PFSK-1 (cell line): ENCODE data around the gene PRR14.

Experiments used
- POLR2AphosphoS5 ChIP-seq: IDR thresholded peaks from 2 replicates; pipeline ENCODE4 v1.6.1; 2012; ENCODE audit warnings: low read depth, mild to moderate bottlenecking, control low read depth, low read length, moderate library complexity
- REST ChIP-seq, 2 experiments: IDR thresholded peaks; 2 replicates each; pipeline versions ENCODE4 v1.6.1 to v1.8.0; 2011 to 2012; ENCODE audit warnings: low read depth in 2 of 2, low read length in 2 of 2, control low read depth in 1 of 2, inconsistent platforms in 1 of 2, mild to moderate bottlenecking in 1 of 2, moderate library complexity in 1 of 2; ENCODE audit not compliant: insufficient read depth in 1 of 2
- SIN3A ChIP-seq: IDR thresholded peaks from 2 replicates; pipeline ENCODE4 v1.6.1; 2012; ENCODE audit warnings: mild to moderate bottlenecking, low read length, moderate library complexity, borderline replicate concordance; ENCODE audit not compliant: insufficient read depth

- TF ChIP-seq POLR2AphosphoS5 (no peak), REST (IDR thresholded peaks at IDR 0.05; ENCODE audit: insufficient read depth in 1 of 2, low read depth in 2 of 2, low read length in 2 of 2) (no peak), SIN3A (no peak)
Observed at GRCh38 chr16:30677931-30678585, 27.3 kb downstream of the PRR14 start.
